Motor neuron (in vitro differentiated cells): ENCODE measurements around the gene SVEP1. TPM values are rescaled to one million over a fixed set of nuclear protein-coding genes. Genes with fewer than 3 reads are reported as not detected.

Experiments
- ATAC-seq, 8 experiments: fragments of 200-7000 bp; cut with Tn5 transposase; replicated peaks in 6 of 8; 2 replicates each; pipeline ENCODE4 v1.8.0; 2021; ENCODE audit warnings: mild to moderate bottlenecking in 8 of 8, moderate library complexity in 8 of 8
- H3K27ac ChIP-seq, 2 donors: fragments of 250-450 bp; sonication (Bioruptor Pico); 2 replicates each; pipeline ENCODE4 v1.9.0; 2021; ENCODE audit warnings: antibody characterized with exemption in 2 of 2, mild to moderate bottlenecking in 2 of 2, moderate library complexity in 1 of 2
- H3K4me1 ChIP-seq, 2 donors: fragments of 250-450 bp; sonication (Bioruptor Pico); replicated peaks in 1 of 2; 2 replicates each; pipeline ENCODE4 v1.6.1; 2021; ENCODE audit warnings: antibody characterized with exemption in 2 of 2, mild to moderate bottlenecking in 2 of 2, moderate library complexity in 1 of 2
- H3K4me3 ChIP-seq, 5 donors: fragments of 250-450 bp; sonication (Bioruptor Pico); 2 replicates each; pipeline ENCODE4 v1.9.0; 2021; ENCODE audit warnings: antibody characterized with exemption in 5 of 5, mild to moderate bottlenecking in 5 of 5, moderate library complexity in 4 of 5
- WGBS, 10 experiments: fragments of 450-650 bp; shearing (Covaris generic); methylation state at CpG; one replicate each; pipeline ENCODE4 v1.0.0; 2022; 5-methylcytosine and 5-hydroxymethylcytosine counted together
- in situ Hi-C, 9 experiments: fragments of 400-800 bp; cut with MboI; loops; one replicate each; pipeline ENCODE4 v1.15.0; 2021; ENCODE audit warnings: low sequenced_read_pairs in 9 of 9, low pct_unique_long_range_greater_than_20kb in 2 of 9; ENCODE audit not compliant: unreplicated experiment in 9 of 9
- total RNA-seq, 8 experiments: library from RNA; unstranded; fragments of 300-600 nt; gene quantifications; 2 replicates each; pipeline versions ENCODE4 v1.2.3 to v1.2.4, GENCODE V29; 2022

The SVEP1 gene
- total RNA-seq, 8 experiments from 2014 or later, result 0.22 to 8.9 (median 0.97) TPM

GRCh38 chr9:110334871-110335270 lies 244.7 kb downstream of the SVEP1 start:
- Histone ChIP-seq H3K4me3 (no peak overlapping the region), H3K4me1 (no peaks in the 10 kb centered on the region), H3K27ac (no peak overlapping the region)
- in situ Hi-C loops, result no loop called here
- ATAC-seq, result no peak

- in situ Hi-C loops, result no loop called here
- no peaks in the 10 kb centered on the region for H3K4me1 ChIP-seq
- H3K4me3 ChIP-seq, result no peak overlapping the region
- WGBS, 10 experiments, result 80 to 100% (median 91%) methylated on average over 1 to 4 of the region's 4 CpGs; no CpG with 5 or more reads in 1 of the 10 experiments
- ATAC-seq, result no peak
- H3K27ac ChIP-seq, result no peak overlapping the region
Measured at GRCh38 chr9:110334183-110334582, 245.4 kb downstream of the SVEP1 start.

- WGBS, 10 experiments, result 4 to 91% (median 63%) methylated on average over 1 to 3 of the region's 3 CpGs
- no peaks in the 10 kb centered on the region for H3K4me1 ChIP-seq
- in situ Hi-C loops, result no loop called here
- ATAC-seq, result peak in 4 of 8 experiments; percentile 10 to 86 (median 63)
- H3K27ac ChIP-seq, result no peak overlapping the region
- H3K4me3 ChIP-seq, result no peak overlapping the region
Measured at GRCh38 chr9:110332766-110333165, 246.8 kb downstream of the SVEP1 start.

- no peak for ATAC-seq
- in situ Hi-C loops, result no loop called here
- 33 to 100% (median 90%) methylated on average over 1 of the region's 1 CpG; no CpG with 5 or more reads in 3 of the 10 experiments for WGBS, 10 experiments
Measured at GRCh38 chr9:110330484-110331105, 248.9 kb downstream of the SVEP1 start.

GRCh38 chr9:110329639-110330230 lies 249.8 kb downstream of the SVEP1 start:
- H3K4me1 ChIP-seq, result no peaks in the 10 kb centered on the region
- peak in 3 of 8 experiments; percentile 62 to 83 (median 68) for ATAC-seq
- no peak overlapping the region for H3K27ac ChIP-seq
- in situ Hi-C loops, result no loop called here
- H3K4me3 ChIP-seq, result no peak overlapping the region
- whole genome bisulfite sequencing, 10 experiments, result 54 to 100% (median 83%) methylated on average over 1 to 4 of the region's 5 CpGs

More at GRCh38 chr9:110330484-110331105, 248.9 kb downstream of the SVEP1 start:
- Histone ChIP-seq H3K4me3 (no peak overlapping the region), H3K27ac (no peak overlapping the region), H3K4me1 (no peaks in the 10 kb centered on the region)

GRCh38 chr9:110328763-110329162 lies 250.8 kb downstream of the SVEP1 start:
- WGBS, 10 experiments, result 33 to 100% (median 64%) methylated on average over 1 of the region's 1 CpG; no CpG with 5 or more reads in 4 of the 10 experiments
- ATAC-seq, result no peak

GRCh38 chr9:110327716-110328115 lies 251.8 kb downstream of the SVEP1 start:
- peak in 3 of 8 experiments; percentile 21 to 79 (median 43) for ATAC-seq
- WGBS, 10 experiments, result 25 to 100% (median 88%) methylated on average over 1 of the region's 1 CpG; no CpG with 5 or more reads in 3 of the 10 experiments
- H3K27ac ChIP-seq, result no peak overlapping the region
- in situ Hi-C loops, result no loop called here
- H3K4me3 ChIP-seq, result no peak overlapping the region
- H3K4me1 ChIP-seq, result no peaks in the 10 kb centered on the region

More at GRCh38 chr9:110328763-110329162, 250.8 kb downstream of the SVEP1 start:
- in situ Hi-C loops, result no loop called here
- H3K27ac ChIP-seq, result no peak overlapping the region
- no peaks in the 10 kb centered on the region for H3K4me1 ChIP-seq
- no peak overlapping the region for H3K4me3 ChIP-seq

GRCh38 chr9:110323818-110324217 lies 255.7 kb downstream of the SVEP1 start:
- in situ Hi-C loops, result no loop called here
- H3K4me3 ChIP-seq, result no peak overlapping the region
- no peaks in the 10 kb centered on the region for H3K4me1 ChIP-seq
- peak in 2 of 8 experiments; percentile 53 to 69 for ATAC-seq
- H3K27ac ChIP-seq, result no peak overlapping the region

- H3K4me3 ChIP-seq, result no peak overlapping the region
- no peak overlapping the region for H3K27ac ChIP-seq
- no peak for ATAC-seq
- in situ Hi-C loops, result no loop called here
- 40 to 93% (median 53%) methylated on average over 2 to 3 of the region's 3 CpGs; no CpG with 5 or more reads in 3 of the 10 experiments for whole genome bisulfite sequencing, 10 experiments
- peaks cover 0 to 11% of the 10 kb centered on the region in 2 donors for H3K4me1 ChIP-seq
Measured at GRCh38 chr9:110320651-110321445, 258.7 kb downstream of the SVEP1 start.

GRCh38 chr9:110319781-110320492 lies 259.6 kb downstream of the SVEP1 start:
- WGBS, 10 experiments, result 19 to 100% (median 80%) methylated on average over 1 to 3 of the region's 4 CpGs; no CpG with 5 or more reads in 1 of the 10 experiments
- H3K27ac ChIP-seq, result no peak overlapping the region
- in situ Hi-C loops, result no loop called here
- ATAC-seq, result peak in 2 of 8 experiments; percentile 79 to 82
- no peak overlapping the region for H3K4me3 ChIP-seq
- H3K4me1 ChIP-seq, result peaks cover 0 to 11% of the 10 kb centered on the region in 2 donors

GRCh38 chr9:110317911-110318310 lies 261.6 kb downstream of the SVEP1 start:
- in situ Hi-C loops, result no loop called here
- H3K4me3 ChIP-seq, result no peak overlapping the region
- no peak overlapping the region for H3K27ac ChIP-seq
- ATAC-seq, result no peak
- 72 to 100% (median 97%) methylated on average over 1 to 3 of the region's 4 CpGs for WGBS, 10 experiments
- peaks cover 0 to 11% of the 10 kb centered on the region in 2 donors for H3K4me1 ChIP-seq

- H3K4me3 ChIP-seq, result no peak overlapping the region
- H3K4me1 ChIP-seq, result peaks cover 0 to 11% of the 10 kb centered on the region in 2 donors
- in situ Hi-C loops, result no loop called here
- ATAC-seq, result peak in 3 of 8 experiments; percentile 60 to 66 (median 65)
- 7 to 100% (median 35%) methylated on average over 1 to 6 of the region's 6 CpGs; no CpG with 5 or more reads in 1 of the 10 experiments for WGBS, 10 experiments
- no peak overlapping the region for H3K27ac ChIP-seq
Measured at GRCh38 chr9:110316261-110317075, 263.1 kb downstream of the SVEP1 start.
